GM18519 (cell line): ENCODE data around the gene ABCC10.
A peak's percentile ranks its signal among the peaks of the same experiment; 100 is the strongest.

Source experiments
- ATAC-seq: cut with Tn5 transposase; IDR thresholded peaks from one replicate; pipeline ENCODE4 v1.9.1; 2021; ENCODE audit warnings: mild to moderate bottlenecking, moderate library complexity; ENCODE audit not compliant: unreplicated experiment, low FRiP score

Gene ABCC10

GRCh38 chr6:43468240-43468639 is 40.9 kb downstream of the ABCC10 start:
- ATAC-seq: no peak

DNA sequence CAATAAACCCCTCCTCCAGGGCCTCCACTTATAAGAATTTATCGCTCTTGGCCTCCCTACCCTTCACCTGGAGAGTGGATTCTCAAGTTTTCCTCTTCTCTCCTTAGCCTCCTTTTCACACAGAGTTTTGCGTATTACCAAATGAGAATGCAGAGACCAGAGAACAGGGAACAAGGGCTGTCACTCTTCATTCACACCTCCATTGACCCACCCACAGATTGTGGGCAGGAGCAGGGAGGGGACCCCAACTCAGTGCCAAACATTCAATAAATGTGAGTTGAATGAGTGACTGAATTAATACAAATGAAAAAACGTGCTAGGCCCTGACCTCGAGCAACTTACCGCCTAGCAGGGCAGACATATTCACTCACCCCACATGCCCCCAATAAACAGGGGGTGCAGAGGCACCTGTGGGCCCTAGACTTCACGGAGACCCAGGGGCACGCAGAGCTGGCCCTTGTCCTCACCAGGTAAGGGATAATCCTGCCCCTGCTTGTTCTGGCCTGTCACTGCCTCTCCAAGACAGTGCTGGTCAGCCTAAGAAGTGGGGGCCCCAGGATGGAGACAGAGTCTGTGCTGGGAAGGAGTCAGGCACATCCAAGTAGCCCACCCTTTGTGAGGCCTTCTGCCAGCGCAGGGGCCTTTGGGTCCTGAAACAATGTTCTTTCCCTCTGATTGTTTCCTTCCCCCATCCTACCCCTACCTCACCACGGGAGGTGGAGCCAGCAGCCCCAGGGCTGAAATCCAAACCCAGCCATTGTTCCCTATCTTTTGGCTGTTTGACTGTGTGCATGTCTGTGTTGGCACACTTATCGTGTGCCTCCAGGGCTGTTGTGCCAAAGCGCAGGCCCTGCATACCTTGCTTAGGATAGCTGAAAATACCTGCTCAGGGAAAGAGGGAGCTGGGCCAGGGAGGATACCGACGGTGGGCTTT is 41.7 kb downstream of the ABCC10 start:
- ATAC-seq: no peak

- ATAC-seq: no peak
These were observed 42.6 kb downstream of the ABCC10 start for GRCh38 chr6:43469947-43470346.

DNA sequence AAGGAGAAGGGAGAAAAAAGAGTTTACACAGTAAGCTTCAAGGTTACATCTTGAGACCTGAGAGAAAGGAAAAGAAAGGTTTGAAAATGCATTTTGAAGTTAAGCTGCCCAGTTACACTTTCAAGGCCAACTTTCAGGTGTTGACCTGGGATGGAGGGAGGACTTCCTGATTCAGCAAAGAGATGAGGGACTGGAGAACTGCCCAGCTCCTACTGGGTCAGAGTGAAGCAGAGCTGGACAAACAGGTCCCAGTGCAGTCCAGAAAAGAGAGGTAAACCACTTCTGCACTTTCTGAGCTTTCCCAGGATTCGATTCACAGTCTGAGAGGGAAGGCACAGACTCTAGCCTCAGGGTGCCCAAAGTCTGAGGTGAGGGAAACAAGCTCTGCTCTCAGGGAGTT is 44.1 kb downstream of the ABCC10 start:
- no peak for ATAC-seq

GRCh38 chr6:43472515-43472914 is 45.2 kb downstream of the ABCC10 start:
- no peak for ATAC-seq

DNA sequence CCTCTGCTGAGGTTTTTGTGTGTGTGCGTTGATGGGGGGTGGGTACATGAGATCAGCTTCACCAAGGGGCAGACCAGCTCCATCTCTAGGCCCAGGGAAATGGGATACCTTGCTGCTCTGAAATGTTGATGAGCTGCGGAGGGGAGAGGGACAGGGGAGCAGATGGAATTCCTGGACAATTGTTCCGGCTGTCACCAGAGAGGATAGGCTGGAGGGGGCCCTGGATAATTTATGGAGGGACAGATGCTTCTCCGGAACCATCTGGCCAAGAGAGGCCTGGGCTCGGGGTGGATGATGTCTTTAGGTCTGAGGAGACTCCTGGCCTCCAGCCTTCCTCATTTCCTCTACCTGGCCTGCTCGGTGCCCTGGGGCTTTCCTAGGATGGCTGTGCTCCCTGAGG is 48.2 kb downstream of the ABCC10 start:
- no peak for ATAC-seq

- ATAC-seq: no peak
These were observed 49.4 kb downstream of the ABCC10 start for GRCh38 chr6:43476746-43477145.

DNA sequence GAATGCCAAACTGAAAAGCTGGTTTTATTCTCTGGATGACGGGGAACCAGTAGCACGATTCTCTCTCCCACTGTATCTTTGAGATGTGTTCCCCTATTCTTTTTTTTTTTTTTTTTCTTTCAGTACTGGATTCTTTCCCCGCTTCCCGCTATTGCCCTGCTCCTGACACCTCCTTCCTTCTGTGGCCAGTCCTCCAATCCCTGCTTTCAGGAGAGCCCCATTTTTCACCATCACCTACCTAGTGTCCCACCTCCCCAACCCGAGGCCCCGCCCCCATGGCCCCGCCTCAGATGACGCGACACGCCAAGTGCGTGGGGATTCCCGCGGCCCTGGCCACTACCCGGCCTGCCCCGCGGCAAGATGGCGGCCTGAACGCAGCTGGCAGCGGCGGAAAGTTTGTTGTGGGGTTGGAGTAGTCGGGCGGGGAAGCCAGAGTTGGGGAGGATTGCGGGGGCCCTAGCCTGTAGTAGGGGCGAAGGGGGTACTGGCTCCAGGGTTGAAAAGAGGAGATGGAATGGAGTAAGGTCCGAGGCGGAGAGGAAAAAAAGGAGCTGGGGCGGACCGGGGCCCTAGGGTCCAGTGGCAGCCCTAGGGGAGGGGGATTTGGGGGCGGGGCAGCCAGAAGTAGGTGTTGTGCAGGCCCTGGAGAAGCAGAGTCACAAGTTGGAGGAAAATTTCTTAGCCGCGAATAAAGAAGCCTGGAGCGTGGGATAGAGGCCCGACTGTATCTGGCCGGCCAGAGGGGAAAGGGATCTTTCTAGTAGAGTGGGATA is 50.1 kb downstream of the ABCC10 start, which contains the start of gene TJAP1:
TJAP1 (plus strand) TSS at position 336 of the 773 bp plus-strand sequence. CDS start 21,432 bp downstream, outside the sequence.
- peak; percentile 71 for ATAC-seq

DNA sequence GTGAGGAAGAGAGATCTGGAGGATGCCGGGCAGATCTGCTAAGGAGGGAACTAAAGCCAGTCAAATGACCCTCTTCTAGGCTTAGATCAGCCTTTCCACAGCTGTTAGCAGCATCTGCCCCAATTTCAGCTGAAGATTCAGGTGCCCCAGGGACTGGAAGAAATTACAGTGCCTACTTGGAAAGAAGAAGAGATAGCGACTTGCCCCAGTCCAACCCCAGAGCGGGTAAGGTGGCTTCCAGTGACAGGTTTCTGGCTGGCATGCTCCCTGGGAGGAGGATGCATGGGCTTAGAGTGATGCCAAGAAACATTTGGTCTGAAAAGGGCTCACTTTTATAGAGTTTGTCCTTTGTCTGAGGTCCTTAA is 50.6 kb downstream of the ABCC10 start:
- no peak for ATAC-seq

DNA sequence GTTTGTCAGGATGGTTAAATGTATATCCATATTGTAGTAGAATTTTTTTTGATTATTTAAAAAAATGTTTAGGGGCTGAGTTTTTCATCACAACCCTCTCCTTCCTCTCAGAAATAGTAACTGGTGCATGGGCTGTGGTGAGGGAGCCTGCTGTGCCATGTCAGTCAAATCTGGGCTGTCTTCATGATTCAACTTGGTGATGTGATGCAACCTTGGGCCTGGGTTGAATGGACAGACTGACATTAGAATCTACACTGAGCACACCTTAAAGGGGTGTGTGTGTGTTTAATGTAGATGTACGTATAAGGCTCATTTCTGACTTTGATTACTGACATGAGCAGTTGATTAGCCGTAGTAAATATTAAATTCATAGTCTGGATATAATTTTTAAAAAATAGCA is 53.7 kb downstream of the ABCC10 start:
- no peak for ATAC-seq

DNA sequence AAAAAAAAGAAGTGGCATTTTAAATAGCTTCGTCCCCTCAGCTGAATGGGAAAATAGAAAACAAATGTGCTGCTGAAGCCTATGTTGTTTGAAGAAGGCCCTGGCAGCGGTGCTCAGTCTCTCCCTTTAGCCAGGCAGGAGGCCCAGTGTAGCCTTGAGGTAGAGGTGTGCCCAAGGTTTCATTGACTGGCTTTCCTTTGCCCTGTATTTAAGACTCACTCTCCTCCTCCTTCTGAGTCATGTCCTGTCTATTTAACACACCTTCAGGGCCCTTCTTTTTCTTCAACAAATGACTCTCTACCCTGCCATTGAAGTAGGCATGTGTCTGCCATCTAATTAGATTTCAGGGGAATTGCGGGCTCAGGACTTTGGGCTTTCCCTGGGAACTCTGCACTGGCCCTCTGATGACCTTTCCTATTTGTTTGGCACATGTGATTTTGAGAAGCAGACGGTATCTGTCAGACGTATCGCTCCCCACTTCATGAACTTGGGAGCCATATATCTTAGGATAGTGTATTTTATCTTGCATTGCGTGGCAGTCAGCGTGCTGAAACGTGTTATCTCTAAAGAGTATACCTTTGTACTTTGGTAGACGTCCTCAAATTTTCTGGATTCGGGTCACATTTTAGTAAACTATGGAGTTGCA is 54.4 kb downstream of the ABCC10 start:
- ATAC-seq: no peak

DNA sequence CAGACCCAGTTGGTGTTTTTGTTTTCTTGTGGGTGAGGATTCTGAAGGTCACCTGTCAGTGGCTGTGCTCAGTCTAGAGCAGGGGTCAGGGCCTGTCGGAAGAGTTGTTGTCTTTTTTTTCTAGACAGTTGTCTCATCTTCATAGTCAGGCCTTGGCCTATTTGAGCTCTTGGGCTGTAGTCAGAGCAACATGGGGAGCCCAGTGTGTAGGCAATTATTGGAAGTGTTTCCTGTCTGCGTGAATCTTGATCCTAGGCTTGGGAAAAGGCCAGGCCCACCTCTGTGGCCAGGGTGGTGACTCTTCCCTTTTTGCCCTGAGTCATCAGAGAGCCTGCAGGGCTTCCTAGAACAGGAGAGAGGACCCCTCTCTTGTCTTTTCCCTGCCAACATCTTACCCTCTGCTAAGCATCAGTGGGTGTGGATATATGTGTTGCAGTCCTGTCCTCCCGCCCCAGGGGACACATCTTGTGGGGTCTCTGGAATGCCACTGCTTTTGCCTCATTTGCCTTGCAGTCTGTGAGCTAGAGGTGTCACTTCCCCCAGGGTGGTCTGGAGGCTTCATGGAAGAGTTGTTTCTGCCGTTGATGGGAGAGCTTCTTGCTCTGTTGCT is 61.4 kb downstream of the ABCC10 start:
- ATAC-seq: no peak

DNA sequence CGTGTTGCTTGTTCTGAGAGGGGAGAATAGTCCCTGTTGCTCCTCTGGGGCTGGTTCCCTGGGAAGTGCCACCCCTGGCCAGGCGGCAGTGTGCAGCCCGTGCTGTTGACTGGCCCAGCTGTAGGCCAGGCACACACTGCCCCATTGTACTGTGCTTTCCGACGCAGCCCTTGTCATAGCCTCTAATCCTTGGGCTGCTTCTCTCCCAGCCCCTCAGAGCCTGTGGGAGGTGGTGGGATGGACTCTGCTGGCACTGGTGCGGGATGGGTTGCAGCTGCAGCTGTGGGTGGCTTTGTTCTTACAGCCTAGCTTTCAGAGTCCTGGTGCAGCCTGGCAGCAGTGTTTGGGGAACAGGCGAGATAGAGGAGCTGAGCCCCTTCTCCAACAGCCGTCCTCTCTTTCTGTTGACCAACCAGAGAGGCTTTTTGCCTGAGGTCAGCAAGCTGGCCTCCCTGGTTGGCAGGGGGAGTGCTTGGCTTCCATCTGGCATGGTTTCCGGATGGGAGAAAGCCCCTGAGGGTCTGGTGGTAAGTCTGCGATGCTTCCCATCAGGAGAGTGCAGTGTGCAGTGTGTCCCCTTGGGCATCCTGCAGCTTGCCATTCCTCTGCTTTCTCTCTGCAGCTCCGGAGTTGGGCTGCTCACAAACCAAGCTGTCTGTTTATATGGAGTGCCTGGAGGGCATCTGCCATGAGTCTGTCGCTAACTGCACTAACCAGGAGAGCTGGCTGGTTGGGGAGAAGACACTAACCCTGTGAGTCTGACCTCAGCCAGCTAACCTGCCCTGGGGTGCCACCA is 62.1 kb downstream of the ABCC10 start:
- no peak for ATAC-seq

DNA sequence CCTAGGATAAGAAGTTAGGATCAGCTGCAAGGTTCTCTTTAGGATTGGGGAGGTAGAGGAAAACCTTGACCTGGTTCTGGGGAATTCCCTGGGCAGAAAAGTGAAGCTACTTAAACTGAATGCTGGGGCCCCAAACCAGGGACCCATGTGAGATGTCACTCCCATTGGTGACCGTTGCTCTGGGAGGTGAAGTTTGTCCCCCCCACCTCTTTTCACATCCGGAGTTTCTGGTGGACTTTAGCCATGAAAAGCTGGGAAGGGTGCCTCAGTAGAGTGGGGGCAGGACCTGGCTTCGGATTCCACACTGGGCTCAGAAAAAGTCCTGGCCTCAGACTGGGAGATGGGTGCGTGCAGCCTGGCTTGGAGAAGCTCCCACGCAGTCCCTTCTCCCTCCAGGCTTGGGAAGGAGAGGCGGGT is 63.2 kb downstream of the ABCC10 start:
- no peak for ATAC-seq

- ATAC-seq: no peak
These were observed 64.7 kb downstream of the ABCC10 start for GRCh38 chr6:43491750-43492661.

GRCh38 chr6:43492673-43493072 is 65.3 kb downstream of the ABCC10 start:
- ATAC-seq: no peak

GRCh38 chr6:43493230-43493629 is 65.9 kb downstream of the ABCC10 start:
- no peak for ATAC-seq

- ATAC-seq: no peak
These were observed 66.5 kb downstream of the ABCC10 start for GRCh38 chr6:43493833-43494232.

DNA sequence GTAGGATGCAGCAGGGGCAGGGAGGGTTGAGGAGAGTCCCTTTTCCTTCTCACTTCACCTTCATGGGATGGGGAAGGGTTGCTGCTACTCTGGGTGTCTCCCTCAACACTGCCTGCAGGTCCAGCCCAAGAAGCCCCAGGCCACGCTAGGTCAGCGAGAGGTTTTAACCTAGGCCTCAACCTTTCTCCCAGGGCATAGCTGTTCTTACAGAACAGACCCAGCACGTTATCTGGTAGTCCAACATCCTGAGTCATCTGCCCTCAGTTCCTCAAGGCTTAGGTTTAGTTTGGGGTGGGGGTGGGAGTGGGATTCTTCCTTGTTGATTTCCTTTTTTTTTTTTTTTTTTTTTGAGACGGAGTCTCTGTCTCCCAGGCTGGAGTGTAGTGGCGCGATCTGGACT is 67.0 kb downstream of the ABCC10 start:
- ATAC-seq: no peak
